Measurements from ENCODE around the gene NARF. TPM values are rescaled to one million over a fixed set of nuclear protein-coding genes. Genes with fewer than 3 reads are reported as not detected.

The NARF gene
- total and polyA plus RNA-seq, 2 experiments from 2014 or later = 66.1 to 67.1 TPM

DNA sequence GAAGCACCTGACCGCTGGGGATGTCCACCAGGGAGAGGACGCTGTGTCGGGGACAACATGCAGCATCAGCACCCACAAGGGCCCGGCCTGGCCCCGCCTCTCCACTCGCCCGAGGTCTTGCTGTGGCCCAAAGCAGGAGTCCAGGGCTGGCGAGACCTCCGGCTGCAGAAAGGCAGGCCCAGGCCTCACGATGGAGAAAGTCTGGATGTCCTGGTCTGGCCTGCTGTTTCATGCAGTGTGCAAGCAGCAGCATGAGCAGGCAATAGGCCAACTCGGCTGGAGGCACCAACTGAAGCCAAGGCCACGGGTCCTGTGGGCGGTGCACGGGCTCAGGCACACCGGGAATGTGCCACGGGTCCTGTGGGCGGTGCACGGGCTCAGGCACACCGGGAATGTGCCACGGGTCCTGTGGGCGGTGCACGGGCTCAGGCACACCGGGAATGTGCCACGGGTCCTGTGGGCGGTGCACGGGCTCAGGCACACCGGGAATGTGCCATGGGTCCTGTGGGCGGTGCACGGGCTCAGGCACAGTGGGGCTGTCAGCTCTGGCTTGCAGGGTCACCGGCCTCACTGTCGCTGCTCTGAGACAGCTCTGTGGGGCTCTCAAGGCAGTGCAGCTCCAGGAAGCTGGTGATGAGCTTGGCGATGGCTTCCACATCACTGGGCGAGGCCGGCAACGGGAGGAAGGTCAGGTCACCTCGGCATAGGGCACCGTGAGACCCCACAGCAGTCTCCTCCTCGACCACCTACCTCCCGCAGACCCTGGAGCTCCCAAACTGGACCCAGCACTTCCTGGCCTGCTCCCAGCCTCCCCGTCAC, 14.9 kb upstream of the NARF start:
- ATAC-seq = no peak
- H3K9me3 Mint-ChIP-seq = no peaks in the 10 kb centered on the region
- Histone ChIP-seq H3F3A (replicated peaks; ENCODE audit: low read depth) (peaks cover 3% of the 10 kb centered on the region; the same call in 1 of the 2 replicates), H3K4me3 (no peak overlapping the region), H3K79me2 (replicated peaks; ENCODE audit: insufficient read depth) (no peaks in the 10 kb centered on the region), H3K4me2 (no peak overlapping the region), H4K20me1 (replicated peaks; ENCODE audit: insufficient read depth) (no peaks in the 10 kb centered on the region; the same call in 1 of the 2 replicates), H3K27me3 (ENCODE audit: insufficient read depth) (no peaks in the 10 kb centered on the region), H3K9me2 (ENCODE audit: insufficient read depth) (no peaks in the 10 kb centered on the region), H3K27ac (ENCODE audit: low read depth) (no peak overlapping the region), H2AFZ (no peak overlapping the region), H3K36me3 (ENCODE audit: insufficient read depth) (no peaks in the 10 kb centered on the region), H3K4me1 (ENCODE audit: insufficient read depth) (peaks cover 5% of the 10 kb centered on the region)
- DNase-seq (ENCODE audit: low spot score) = no peak
- peaks cover 17% of the 10 kb centered on the region for H3K36me3 Mint-ChIP-seq (ENCODE audit: low read depth)
- TF ChIP-seq REST (IDR thresholded peaks at IDR 0.05; ENCODE audit: unreplicated experiment) = no peak
- no peak for TF ChIP-seq CREB1 (CRISPR knock-in tag; IDR thresholded peaks at IDR 0.05; ENCODE audit: low read depth)
- no peak for TF ChIP-seq ZNF462 (CRISPR knock-in tag; IDR thresholded peaks at IDR 0.05)
- TF ChIP-seq, protein P1, sequence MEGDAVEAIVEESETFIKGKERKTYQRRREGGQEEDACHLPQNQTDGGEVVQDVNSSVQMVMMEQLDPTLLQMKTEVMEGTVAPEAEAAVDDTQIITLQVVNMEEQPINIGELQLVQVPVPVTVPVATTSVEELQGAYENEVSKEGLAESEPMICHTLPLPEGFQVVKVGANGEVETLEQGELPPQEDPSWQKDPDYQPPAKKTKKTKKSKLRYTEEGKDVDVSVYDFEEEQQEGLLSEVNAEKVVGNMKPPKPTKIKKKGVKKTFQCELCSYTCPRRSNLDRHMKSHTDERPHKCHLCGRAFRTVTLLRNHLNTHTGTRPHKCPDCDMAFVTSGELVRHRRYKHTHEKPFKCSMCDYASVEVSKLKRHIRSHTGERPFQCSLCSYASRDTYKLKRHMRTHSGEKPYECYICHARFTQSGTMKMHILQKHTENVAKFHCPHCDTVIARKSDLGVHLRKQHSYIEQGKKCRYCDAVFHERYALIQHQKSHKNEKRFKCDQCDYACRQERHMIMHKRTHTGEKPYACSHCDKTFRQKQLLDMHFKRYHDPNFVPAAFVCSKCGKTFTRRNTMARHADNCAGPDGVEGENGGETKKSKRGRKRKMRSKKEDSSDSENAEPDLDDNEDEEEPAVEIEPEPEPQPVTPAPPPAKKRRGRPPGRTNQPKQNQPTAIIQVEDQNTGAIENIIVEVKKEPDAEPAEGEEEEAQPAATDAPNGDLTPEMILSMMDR (conservative IDR thresholded peaks at IDR 0.05; ENCODE audit: low read depth in 2 of 2) = no peak
- TF ChIP-seq EZH2 (IDR thresholded peaks at IDR 0.05; ENCODE audit: low read depth, unreplicated experiment) = no peak
- TF ChIP-seq JUNB (IDR thresholded peaks at IDR 0.05; ENCODE audit: unreplicated experiment) = no peak
- TF ChIP-seq ETS1 (IDR thresholded peaks at IDR 0.05) = no peak
- no peak for TF ChIP-seq POLR2AphosphoS5 (IDR thresholded peaks at IDR 0.05; ENCODE audit: low read depth)
- no peak for TF ChIP-seq STAT1 (IDR thresholded peaks at IDR 0.05; ENCODE audit: unreplicated experiment)
- no peak for TF ChIP-seq ZNF114 (CRISPR knock-in tag; IDR thresholded peaks at IDR 0.05)
- TF ChIP-seq ZNF331 (CRISPR knock-in tag; IDR thresholded peaks at IDR 0.05; ENCODE audit: low read depth) = no peak
- peaks cover 15% of the 10 kb centered on the region for H3K27me3 Mint-ChIP-seq (ENCODE audit: insufficient read depth, low read depth, poor library complexity)
- peaks cover 15% of the 10 kb centered on the region for H3K4me1 Mint-ChIP-seq
- no peak overlapping the region for H3K4me3 Mint-ChIP-seq
- H3K27ac Mint-ChIP-seq = no peak overlapping the region
